Fibroblast of lung (primary cell): ENCODE data around the gene RBPJL. TPM values are rescaled to one million over a fixed set of nuclear protein-coding genes. Genes with fewer than 3 reads are reported as not detected.

ENCODE experiments used
- DNase-seq, 2 donors: peaks; one replicate each; pipeline versions ENCODE4 v3.0.0 to v3.0.0-alpha.2; 2010; ENCODE audit warnings: low read depth in 2 of 2
- H2AFZ ChIP-seq: 2 replicates; pipeline ENCODE4 v1.5.1; 2012; ENCODE audit warnings: low read length, control low read depth, inconsistent platforms
- H3K27ac ChIP-seq: 2 replicates; pipeline ENCODE4 v1.5.1; 2011; ENCODE audit warnings: low read length, control low read depth; ENCODE audit not compliant: insufficient read depth
- H3K27me3 ChIP-seq: 2 replicates; pipeline ENCODE4 v1.5.1; 2011; ENCODE audit warnings: mild to moderate bottlenecking, low read length; ENCODE audit not compliant: control insufficient read depth, insufficient read depth
- H3K36me3 ChIP-seq: 2 replicates; pipeline ENCODE4 v1.5.1; 2011; ENCODE audit warnings: low read length; ENCODE audit not compliant: control insufficient read depth, insufficient read depth
- H3K4me1 ChIP-seq: 2 replicates; pipeline ENCODE4 v1.5.1; 2011; ENCODE audit warnings: low read length; ENCODE audit not compliant: control insufficient read depth, insufficient read depth; ENCODE audit errors: extremely low read depth
- H3K4me2 ChIP-seq: 2 replicates; pipeline ENCODE4 v1.5.1; 2011; ENCODE audit warnings: low read length, control low read depth; ENCODE audit not compliant: insufficient read depth; ENCODE audit errors: extremely low read depth
- H3K4me3 ChIP-seq, 4 experiments: fragments of 200-600 bp in 1 of 4; sonication (generic) in 1 of 4; replicated peaks in 1 of 4; 2 replicates each; pipeline ENCODE4 v1.5.1; 2011 to 2016; ENCODE audit warnings: low read length in 4 of 4, low read depth in 3 of 4, mild to moderate bottlenecking in 3 of 4, control low read depth in 2 of 4, inconsistent platforms in 1 of 4, mixed read lengths in 1 of 4; ENCODE audit not compliant: insufficient read depth in 1 of 4; ENCODE audit errors: control extremely low read depth in 1 of 4
- H3K79me2 ChIP-seq: 2 replicates; pipeline ENCODE4 v1.5.1; 2012; ENCODE audit warnings: mild to moderate bottlenecking, low read length, inconsistent platforms; ENCODE audit not compliant: control insufficient read depth, insufficient read depth
- H3K9ac ChIP-seq: 2 replicates; pipeline ENCODE4 v1.5.1; 2011; ENCODE audit warnings: mild to moderate bottlenecking, low read length, control low read depth; ENCODE audit not compliant: insufficient read depth
- H3K9me3 ChIP-seq: 2 replicates; pipeline ENCODE4 v1.5.1; 2012; ENCODE audit warnings: low read depth, low read length; ENCODE audit not compliant: control insufficient read depth, insufficient read depth
- H4K20me1 ChIP-seq: 2 replicates; pipeline ENCODE4 v1.5.1; 2011; ENCODE audit warnings: low read length; ENCODE audit not compliant: control insufficient read depth, insufficient read depth; ENCODE audit errors: extremely low read depth
- CTCF ChIP-seq, 2 donors: IDR thresholded peaks in 1 of 2; conservative IDR thresholded peaks in 1 of 2; 1 replicate in 1 of 2; 2 replicates in 1 of 2; pipeline ENCODE4 v1.5.1; 2011 to 2012; ENCODE audit warnings: low read length in 2 of 2, control low read depth in 1 of 2, inconsistent platforms in 1 of 2, low read depth in 1 of 2, mild to moderate bottlenecking in 1 of 2
- EZH2 ChIP-seq: IDR thresholded peaks from 2 replicates; pipeline ENCODE4 v1.5.1; 2012; ENCODE audit warnings: low read length, control low read depth, mild to moderate bottlenecking; ENCODE audit errors: missing control alignments
- polyA plus RNA-seq, 2 donors: library from polyadenylated mRNA; depleted of rRNA in 1 of 2; stranded (reverse) in 1 of 2; unstranded in 1 of 2; fragments of >200 nt; gene quantifications; 2 replicates each; pipeline ENCODE4 v1.2.1, GENCODE V29; 2011 to 2012; ENCODE audit warnings: missing spikeins in 1 of 2
- total RNA-seq: library from RNA; depleted of rRNA; stranded (reverse); fragments of >200 nt; gene quantifications from 2 replicates; pipeline ENCODE4 v1.2.1, GENCODE V29; 2014

Gene RBPJL
- total and polyA plus RNA-seq, 2 donors (not counting 1 experiment from before 2014, with no cell fraction given) = not detected

GRCh38 chr20:45317826-45318225 lies 11.2 kb downstream of the RBPJL start:
- H3K9ac ChIP-seq = no peak overlapping the region
- no peaks in the 10 kb centered on the region for H3K36me3 ChIP-seq
- H3K27me3 ChIP-seq = peaks cover 17% of the 10 kb centered on the region
- no peak overlapping the region for H3K4me2 ChIP-seq
- H3K79me2 ChIP-seq = no peaks in the 10 kb centered on the region
- no peaks in the 10 kb centered on the region for H3K4me1 ChIP-seq
- no peak overlapping the region for H3K4me3 ChIP-seq
- no peaks in the 10 kb centered on the region for H3K9me3 ChIP-seq
- no peak overlapping the region for H3K27ac ChIP-seq
- no peak for DNase-seq
- H2AFZ ChIP-seq = no peak overlapping the region
- TF ChIP-seq EZH2 = no peak
- no peak for TF ChIP-seq CTCF (conservative IDR thresholded peaks at IDR 0.05 in 1 of 2, IDR thresholded peaks at IDR 0.05 in 1 of 2; ENCODE audit: low read depth in 1 of 2, low read length in 2 of 2)
- H4K20me1 ChIP-seq = no peaks in the 10 kb centered on the region

GRCh38 chr20:45318386-45318939 lies 11.8 kb downstream of the RBPJL start:
- Histone ChIP-seq H3K4me3 (no peak overlapping the region), H3K9me3 (no peaks in the 10 kb centered on the region), H3K4me2 (no peak overlapping the region), H2AFZ (no peak overlapping the region), H3K27me3 (peaks cover 17% of the 10 kb centered on the region), H3K4me1 (no peaks in the 10 kb centered on the region), H3K79me2 (no peaks in the 10 kb centered on the region), H3K27ac (no peak overlapping the region), H4K20me1 (no peaks in the 10 kb centered on the region), H3K36me3 (no peaks in the 10 kb centered on the region), H3K9ac (no peak overlapping the region)
- DNase-seq = no peak
- TF ChIP-seq EZH2 = no peak
- TF ChIP-seq CTCF (conservative IDR thresholded peaks at IDR 0.05 in 1 of 2, IDR thresholded peaks at IDR 0.05 in 1 of 2; ENCODE audit: low read depth in 1 of 2, low read length in 2 of 2) = no peak

- H3K4me2 ChIP-seq = no peak overlapping the region
- no peak overlapping the region for H2AFZ ChIP-seq
- DNase-seq = no peak
- H3K27me3 ChIP-seq = peaks cover 17% of the 10 kb centered on the region
- H3K36me3 ChIP-seq = no peaks in the 10 kb centered on the region
- TF ChIP-seq CTCF (conservative IDR thresholded peaks at IDR 0.05 in 1 of 2, IDR thresholded peaks at IDR 0.05 in 1 of 2; ENCODE audit: low read depth in 1 of 2, low read length in 2 of 2) (no peak), EZH2 (no peak)
- H3K9me3 ChIP-seq = no peaks in the 10 kb centered on the region
- no peak overlapping the region for H3K27ac ChIP-seq
- no peaks in the 10 kb centered on the region for H3K4me1 ChIP-seq
- no peaks in the 10 kb centered on the region for H3K79me2 ChIP-seq
- H3K9ac ChIP-seq = no peak overlapping the region
- H3K4me3 ChIP-seq = no peak overlapping the region
- H4K20me1 ChIP-seq = no peaks in the 10 kb centered on the region
Observed at GRCh38 chr20:45318948-45319347, 12.3 kb downstream of the RBPJL start.
